GM12878 (cell line): ENCODE measurements around the gene TEX54. TPM values are rescaled to one million over a fixed set of nuclear protein-coding genes. Genes with fewer than 3 reads are reported as not detected.

ENCODE experiments used
- BCL3 ChIP-seq: IDR thresholded peaks from 2 replicates; pipeline ENCODE4 v1.6.1; 2011; ENCODE audit warnings: borderline replicate concordance, low read depth, mild to moderate bottlenecking, moderate library complexity, low read length; ENCODE audit not compliant: insufficient read depth, poor library complexity, severe bottlenecking
- BCLAF1 ChIP-seq: fragments of 450-650 bp; IDR thresholded peaks from 2 replicates; pipeline ENCODE4 v1.6.1; 2017; ENCODE audit warnings: antibody characterized with exemption, mild to moderate bottlenecking, moderate library complexity
- CBX5 ChIP-seq: sonication (generic); IDR thresholded peaks from 2 replicates; pipeline ENCODE4 v1.6.1; 2016; ENCODE audit warnings: low read depth, moderate library complexity, mild to moderate bottlenecking, inconsistent platforms
- CHD4 ChIP-seq: fragments of 200-600 bp; sonication (generic); IDR thresholded peaks from 2 replicates; pipeline ENCODE4 v1.6.1; 2016; ENCODE audit warnings: mild to moderate bottlenecking
- E2F8 ChIP-seq: fragments of 450-650 bp; IDR thresholded peaks from 2 replicates; pipeline ENCODE4 v1.6.1; 2018; ENCODE audit warnings: mild to moderate bottlenecking, low read depth, moderate library complexity; ENCODE audit not compliant: partially characterized antibody
- ESRRA ChIP-seq: IDR thresholded peaks from 2 replicates; pipeline ENCODE4 v1.6.1; 2012; ENCODE audit warnings: mild to moderate bottlenecking, low read length, improper control_type of control experiment
- FOXK2 ChIP-seq: fragments of 450-650 bp; IDR thresholded peaks from 2 replicates; pipeline ENCODE4 v1.6.1; 2017; ENCODE audit warnings: mild to moderate bottlenecking, moderate library complexity
- GABPA ChIP-seq: IDR thresholded peaks from 2 replicates; pipeline ENCODE4 v1.6.1; 2014; ENCODE audit warnings: antibody characterized with exemption, low read depth, mild to moderate bottlenecking, inconsistent platforms
- KAT2A ChIP-seq: conservative IDR thresholded peaks from 2 replicates; pipeline ENCODE4 v1.6.1; 2011; ENCODE audit warnings: low read depth, low read length; ENCODE audit not compliant: control insufficient read depth
- MXI1 ChIP-seq: fragments of 150-350 bp; IDR thresholded peaks from 2 replicates; pipeline ENCODE4 v1.6.1; 2011; ENCODE audit warnings: low read depth, mild to moderate bottlenecking, inconsistent platforms, low read length, improper control_type of control experiment
- NBN ChIP-seq: fragments of 450-650 bp; IDR thresholded peaks from 2 replicates; pipeline ENCODE4 v1.6.1; 2016
- NFIC ChIP-seq: IDR thresholded peaks from 2 replicates; pipeline ENCODE4 v1.6.1; 2012; ENCODE audit warnings: low read depth, mild to moderate bottlenecking, inconsistent platforms, low read length, moderate library complexity
- PAX8 ChIP-seq: fragments of 450-650 bp; IDR thresholded peaks from 2 replicates; pipeline ENCODE4 v1.6.1; 2017; ENCODE audit warnings: mild to moderate bottlenecking, moderate library complexity
- RAD51 ChIP-seq: fragments of 450-650 bp; IDR thresholded peaks from 2 replicates; pipeline ENCODE4 v1.6.1; 2016; ENCODE audit warnings: moderate library complexity, mild to moderate bottlenecking, inconsistent platforms
- RCOR1 ChIP-seq: conservative IDR thresholded peaks from 2 replicates; pipeline ENCODE4 v1.6.1; 2012; ENCODE audit warnings: low read depth, low read length, improper control_type of control experiment
- RELA ChIP-seq: fragments of 450-650 bp; IDR thresholded peaks from 2 replicates; pipeline ENCODE4 v1.8.0; 2014; ENCODE audit warnings: borderline replicate concordance; ENCODE audit not compliant: partially characterized antibody
- SUPT20H ChIP-seq: IDR thresholded peaks from 2 replicates; pipeline ENCODE4 v1.6.1; 2011; ENCODE audit warnings: low read depth, mild to moderate bottlenecking, low read length, moderate library complexity, borderline replicate concordance; ENCODE audit not compliant: control insufficient read depth
- TCF3 ChIP-seq: IDR thresholded peaks from 2 replicates; pipeline ENCODE4 v1.6.1; 2012; ENCODE audit warnings: low read depth, mild to moderate bottlenecking, low read length, borderline replicate concordance; ENCODE audit not compliant: insufficient read depth
- TCF7 ChIP-seq: IDR thresholded peaks from 2 replicates; pipeline ENCODE4 v1.6.1; 2014; ENCODE audit warnings: antibody characterized with exemption, borderline replicate concordance
- USF1 ChIP-seq: IDR thresholded peaks from 2 replicates; pipeline ENCODE4 v1.6.1; 2011; ENCODE audit warnings: borderline replicate concordance, low read depth, mild to moderate bottlenecking, moderate library complexity, mixed read lengths, low read length; ENCODE audit not compliant: insufficient read depth; ENCODE audit errors: extremely low read length
- ZSCAN29 ChIP-seq: fragments of 450-650 bp; IDR thresholded peaks from 2 replicates; pipeline ENCODE4 v1.6.1; 2017; ENCODE audit warnings: mild to moderate bottlenecking, moderate library complexity
- polyA plus RNA-seq, 11 experiments: library from polyadenylated mRNA; depleted of rRNA in 4 of 11; unstranded in 6 of 11; stranded (reverse) in 5 of 11; fragments of >200 nt; fragmentation: Nextera tagmentation in 4 of 11; fragmentation: Illumina TruSeq in 1 of 11; extraction: Ambion mirVana in 4 of 11; extraction: Trizol in 1 of 11; gene quantifications; 1 replicate in 1 of 11; 2 replicates in 10 of 11; pipeline versions ENCODE4 v1.2.1 to v1.2.3, GENCODE V29; 2011 to 2016; ENCODE audit warnings: inconsistent platforms in 2 of 11, missing spikeins in 2 of 11, low read depth in 1 of 11
- total RNA-seq, 4 experiments: library from RNA; depleted of rRNA in 3 of 4; stranded (reverse); fragments of >200 nt in 3 of 4; fragmentation: Illumina TruSeq in 1 of 4; extraction: Trizol in 1 of 4; gene quantifications; 2 replicates each; pipeline versions ENCODE4 v1.2.1 to v1.2.3, GENCODE V29; 2013 to 2021

Gene TEX54
- total and polyA plus RNA-seq, 10 of the 15 experiments (the other 5 are each of a cell fraction or from before 2014, with no cell fraction given): 0.38 to 0.68 (median 0.51) TPM; not detected in 7

- TF ChIP-seq E2F8: no peak
- TF ChIP-seq KAT2A: no peak
- TF ChIP-seq BCL3: peak; percentile 58
- peak; percentile 88 for TF ChIP-seq MXI1
- peak; percentile 9 for TF ChIP-seq RELA
- peak; percentile 90 for TF ChIP-seq NBN
- no peak for TF ChIP-seq PAX8
- no peak for TF ChIP-seq BCLAF1
- peak; percentile 18; the same call in 1 of the 2 replicates for TF ChIP-seq RAD51
- TF ChIP-seq NFIC: no peak; the same call in 1 of the 2 replicates
- TF ChIP-seq SUPT20H: no peak
- TF ChIP-seq ESRRA: peak; percentile 81; the same call in 1 of the 2 replicates
- TF ChIP-seq TCF3: peak; percentile 77; the same call in 1 of the 2 replicates
- TF ChIP-seq ZSCAN29: no peak
- no peak for TF ChIP-seq TCF7
- TF ChIP-seq CBX5: no peak
- TF ChIP-seq RCOR1: no peak
- TF ChIP-seq USF1: no peak
- peak; percentile 44; the same call in 1 of the 2 replicates for TF ChIP-seq FOXK2
- no peak for TF ChIP-seq GABPA
- TF ChIP-seq CHD4: no peak
These were observed 23.1 kb upstream of the TEX54 start (continued) for GRCh38 chr11:62855571-62856332.
